Sigmoid colon (tissue), 4 donors: ENCODE data around the gene CADM2.

Source experiments
- EP300 ChIP-seq, 4 donors: sonication (generic); formaldehyde crosslinking; IDR thresholded peaks; one replicate each; pipeline ENCODE4 v1.6.1; 2017; ENCODE audit warnings: antibody characterized with exemption in 4 of 4
- POLR2A ChIP-seq, 2 donors: fragments of 450-650 bp; IDR thresholded peaks; one replicate each; pipeline ENCODE4 v1.6.1; 2016; ENCODE audit warnings: antibody characterized with exemption in 2 of 2, mild to moderate bottlenecking in 2 of 2, moderate library complexity in 2 of 2
- TF ChIP-seq, protein P1 (sequence below), 4 experiments: fragments of 450-650 bp in 3 of 4; fragments of 200-600 bp in 1 of 4; IDR thresholded peaks; one replicate each; pipeline ENCODE4 v1.5.1; 2016 to 2019; ENCODE audit warnings: antibody characterized with exemption in 4 of 4, mild to moderate bottlenecking in 3 of 4, moderate library complexity in 2 of 4

DNA sequence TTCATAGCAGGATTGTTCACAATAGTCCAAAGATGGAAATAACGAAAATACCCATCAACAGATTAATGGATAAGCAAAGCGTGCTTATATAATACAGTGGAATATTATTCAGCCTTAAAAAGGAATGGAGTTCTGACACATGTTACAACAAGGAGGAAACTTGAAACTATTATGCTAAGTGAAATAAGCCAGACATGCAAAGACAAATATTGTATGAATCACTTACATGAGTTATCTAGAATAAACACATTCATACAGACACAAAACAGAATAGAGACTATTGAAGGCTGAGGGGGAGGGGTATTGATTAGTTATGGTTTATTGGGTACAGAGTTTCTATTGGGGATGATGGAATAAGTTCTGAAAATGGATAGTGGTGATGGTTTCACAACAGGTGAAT, 438.6 kb downstream of the CADM2 start:
- TF ChIP-seq, protein P1, sequence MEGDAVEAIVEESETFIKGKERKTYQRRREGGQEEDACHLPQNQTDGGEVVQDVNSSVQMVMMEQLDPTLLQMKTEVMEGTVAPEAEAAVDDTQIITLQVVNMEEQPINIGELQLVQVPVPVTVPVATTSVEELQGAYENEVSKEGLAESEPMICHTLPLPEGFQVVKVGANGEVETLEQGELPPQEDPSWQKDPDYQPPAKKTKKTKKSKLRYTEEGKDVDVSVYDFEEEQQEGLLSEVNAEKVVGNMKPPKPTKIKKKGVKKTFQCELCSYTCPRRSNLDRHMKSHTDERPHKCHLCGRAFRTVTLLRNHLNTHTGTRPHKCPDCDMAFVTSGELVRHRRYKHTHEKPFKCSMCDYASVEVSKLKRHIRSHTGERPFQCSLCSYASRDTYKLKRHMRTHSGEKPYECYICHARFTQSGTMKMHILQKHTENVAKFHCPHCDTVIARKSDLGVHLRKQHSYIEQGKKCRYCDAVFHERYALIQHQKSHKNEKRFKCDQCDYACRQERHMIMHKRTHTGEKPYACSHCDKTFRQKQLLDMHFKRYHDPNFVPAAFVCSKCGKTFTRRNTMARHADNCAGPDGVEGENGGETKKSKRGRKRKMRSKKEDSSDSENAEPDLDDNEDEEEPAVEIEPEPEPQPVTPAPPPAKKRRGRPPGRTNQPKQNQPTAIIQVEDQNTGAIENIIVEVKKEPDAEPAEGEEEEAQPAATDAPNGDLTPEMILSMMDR (IDR thresholded peaks at IDR 0.05): no peak
- TF ChIP-seq POLR2A (IDR thresholded peaks at IDR 0.05) (no peak), EP300 (IDR thresholded peaks at IDR 0.05) (no peak)
